Measurements from ENCODE around the gene ATP2B3.

GRCh38 chrX:153491918-153492317, 25.5 kb upstream of the ATP2B3 start:
- no peak for TF ChIP-seq CTCF (IDR thresholded peaks at IDR 0.05; ENCODE audit: low read length)
- no peak for TF ChIP-seq EZH2phosphoT487 (IDR thresholded peaks at IDR 0.05; ENCODE audit: low read length)
